ENCODE measurements around the gene UNK.
"Not testable (repeated sequence)": the region's sequence is repeated elsewhere in the genome, so short reads cannot be mapped to it uniquely, and the experiment has no call there.

The UNK gene

DNA sequence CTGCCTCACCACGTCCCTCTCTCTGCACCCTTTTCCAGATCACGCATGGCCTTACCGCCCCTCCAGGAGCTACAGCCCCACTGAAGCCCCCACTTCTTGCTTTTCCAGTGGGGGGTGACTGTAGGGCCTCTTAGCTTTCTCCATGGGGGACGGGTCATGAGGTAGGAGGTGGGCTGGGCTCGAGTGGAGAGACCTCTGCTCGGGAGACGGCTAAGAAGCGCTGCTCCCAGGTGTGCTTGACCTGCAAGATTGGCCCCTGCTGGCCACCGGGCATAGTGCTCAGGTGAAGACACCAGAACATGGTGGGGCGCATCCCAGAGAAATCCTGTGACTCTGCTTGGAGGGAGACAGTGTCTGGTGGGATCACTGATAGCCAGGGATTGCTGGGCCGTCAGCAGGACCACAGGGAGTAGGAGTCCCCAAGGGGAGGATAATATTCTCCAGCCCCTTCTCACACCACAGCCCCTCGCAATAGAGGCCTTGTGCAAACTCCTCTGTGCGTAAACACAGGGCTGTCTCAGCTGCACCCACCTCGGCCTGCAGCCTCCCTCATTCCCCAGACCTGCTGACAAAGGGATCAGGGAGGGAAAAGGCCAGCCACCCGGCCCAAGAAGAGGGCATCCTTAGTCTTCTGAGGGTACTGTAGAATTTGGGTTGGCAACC, 10.7 kb upstream of the UNK start:
- no peak for DNase-seq

DNA sequence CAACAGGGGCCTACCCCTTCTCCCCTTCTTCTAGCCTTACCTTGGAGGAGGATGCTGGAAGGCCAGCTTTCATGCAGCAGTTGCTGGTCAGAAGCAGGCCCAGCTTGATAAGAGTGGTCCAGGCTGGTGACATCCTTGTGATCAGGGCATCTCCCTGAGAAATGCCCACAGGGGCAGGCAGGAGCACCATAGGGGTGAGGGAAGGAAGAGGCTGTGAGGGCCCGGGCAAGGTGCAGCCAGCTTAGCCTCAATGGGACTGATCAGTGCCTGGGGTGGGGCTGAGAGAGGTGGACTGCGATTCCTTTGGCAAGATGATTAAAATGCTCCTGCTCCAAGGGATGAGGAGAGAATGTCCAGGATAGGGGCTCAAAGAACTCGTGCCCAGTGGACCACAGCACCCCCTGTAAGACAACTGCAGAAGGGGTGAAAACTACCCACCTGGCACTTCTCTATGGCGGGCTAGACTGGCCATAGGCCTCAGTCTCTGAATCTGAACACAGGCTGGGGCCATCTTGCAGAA, 10.1 kb upstream of the UNK start:
- no peak for DNase-seq

- DNase-seq = no peak
Measured at GRCh38 chr17:75774991-75775668, 9.5 kb upstream of the UNK start.

DNA sequence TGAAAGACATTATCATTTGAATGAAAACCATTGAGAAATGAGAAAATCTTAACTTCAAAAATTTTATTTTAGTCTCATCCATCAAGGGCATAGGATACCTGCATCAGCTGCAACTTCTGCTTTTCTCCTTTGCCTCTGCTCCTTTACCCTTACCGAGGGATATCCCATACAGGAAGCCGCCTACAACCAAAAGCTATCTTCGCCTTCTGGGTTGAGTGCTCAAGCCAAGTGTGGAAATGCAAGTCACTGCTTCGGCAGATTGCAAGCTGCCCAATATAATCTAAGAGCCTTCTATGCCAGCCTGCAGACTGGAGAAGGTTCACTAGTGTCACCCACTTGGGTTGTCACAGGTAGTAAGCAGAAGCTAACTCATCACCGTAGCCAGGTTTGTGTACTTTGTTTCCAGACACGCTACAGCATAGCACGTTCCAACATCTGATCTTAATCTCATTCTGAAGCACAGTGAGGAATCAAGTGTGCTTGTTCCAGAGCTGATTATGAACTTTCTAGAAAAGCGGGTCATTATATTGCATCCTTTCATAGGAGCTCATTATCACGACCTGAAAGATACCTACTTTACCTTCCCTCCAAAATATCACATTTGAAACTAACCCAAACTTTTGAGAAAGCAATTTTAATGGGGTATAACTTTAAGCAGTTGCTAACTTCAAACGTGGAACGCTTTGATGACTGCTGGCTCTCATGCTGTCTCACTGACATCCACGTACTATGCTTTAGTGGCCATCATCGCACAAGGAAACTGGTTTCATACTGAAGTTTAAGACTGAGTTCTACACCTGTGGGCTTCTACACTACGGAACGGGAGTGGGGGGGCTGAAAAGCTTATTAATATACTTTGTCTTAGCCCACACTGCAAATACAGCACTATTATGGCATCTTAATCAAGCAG, 8.0 kb upstream of the UNK start:
- no peak for DNase-seq

DNA sequence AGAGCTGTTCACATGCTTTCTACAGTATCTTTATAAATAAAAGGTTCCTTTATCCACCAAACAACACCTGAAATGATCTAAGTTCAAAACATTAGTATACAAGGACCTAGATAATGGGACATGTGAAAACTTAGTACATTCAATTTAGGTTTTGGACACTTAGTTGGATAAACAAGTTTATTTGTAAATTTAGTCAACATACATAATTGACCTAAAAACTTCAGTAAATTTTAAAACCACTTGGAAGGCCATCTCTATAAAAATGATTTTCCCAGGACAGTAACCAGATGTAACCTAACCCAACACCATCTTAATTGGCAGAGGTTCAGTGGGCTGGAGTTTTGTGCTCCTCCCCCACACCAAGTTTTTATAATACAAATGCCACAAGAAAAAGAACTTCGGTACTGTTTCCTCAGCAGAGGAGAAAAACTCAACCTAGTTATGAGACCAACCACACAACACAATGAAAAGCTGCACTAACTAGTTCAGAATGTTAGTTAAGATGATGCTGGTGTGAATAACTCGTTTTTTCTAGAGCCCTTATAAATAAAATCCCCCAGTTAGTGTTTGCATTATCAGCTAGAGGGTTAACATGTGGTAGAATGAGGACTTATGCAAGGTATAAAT, 7.2 kb upstream of the UNK start:
- DNase-seq = no peak

GRCh38 chr17:75778066-75778860, 6.3 kb upstream of the UNK start:
- DNase-seq = not testable (repeated sequence)

- no peak for DNase-seq
Measured at GRCh38 chr17:75778861-75779249, 5.8 kb upstream of the UNK start.

- peak; percentile 88 to 96 for DNase-seq
Measured at GRCh38 chr17:75779250-75779986, 5.2 kb upstream of the UNK start.

DNA sequence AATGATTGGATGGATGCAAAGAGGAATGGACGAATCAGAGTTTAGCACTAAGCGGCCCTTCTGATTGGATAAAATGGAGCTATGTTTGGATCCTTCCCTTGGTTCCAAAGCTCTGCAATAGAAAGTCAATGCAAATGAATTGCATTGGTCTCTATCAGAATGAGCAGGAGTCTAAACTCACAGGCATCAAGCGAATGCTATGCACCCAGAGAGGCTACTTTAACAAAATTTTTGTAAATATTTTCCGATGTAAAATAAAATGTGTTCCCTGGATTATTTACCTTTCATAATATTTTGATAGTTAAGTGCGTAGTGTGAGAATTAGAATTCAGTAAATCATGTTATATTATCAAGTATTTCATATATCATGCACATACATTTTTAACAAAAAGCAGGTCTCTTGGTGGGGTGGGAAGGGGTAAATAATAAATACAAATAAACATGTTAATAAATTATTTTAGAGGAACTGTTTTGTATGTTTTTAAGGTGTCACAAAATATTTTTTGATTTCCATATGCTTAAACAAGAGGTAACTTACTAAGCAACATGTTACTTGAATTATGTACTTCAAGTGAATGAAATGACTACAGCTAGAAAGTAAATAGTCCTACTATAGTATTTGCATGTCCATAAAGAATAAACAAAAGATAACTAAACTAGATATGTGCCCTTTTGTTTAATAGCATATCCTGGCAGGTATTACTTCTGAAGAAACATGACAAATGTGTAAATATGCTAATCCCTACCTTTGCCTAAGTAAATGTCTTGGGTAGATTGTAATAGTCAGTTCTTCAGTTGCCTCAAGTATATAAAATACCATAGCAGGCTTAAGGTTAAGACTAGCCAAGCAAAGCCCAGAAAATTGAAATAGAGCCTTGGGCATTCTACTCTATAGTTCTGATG, 4.4 kb upstream of the UNK start:
- DNase-seq = no peak

DNA sequence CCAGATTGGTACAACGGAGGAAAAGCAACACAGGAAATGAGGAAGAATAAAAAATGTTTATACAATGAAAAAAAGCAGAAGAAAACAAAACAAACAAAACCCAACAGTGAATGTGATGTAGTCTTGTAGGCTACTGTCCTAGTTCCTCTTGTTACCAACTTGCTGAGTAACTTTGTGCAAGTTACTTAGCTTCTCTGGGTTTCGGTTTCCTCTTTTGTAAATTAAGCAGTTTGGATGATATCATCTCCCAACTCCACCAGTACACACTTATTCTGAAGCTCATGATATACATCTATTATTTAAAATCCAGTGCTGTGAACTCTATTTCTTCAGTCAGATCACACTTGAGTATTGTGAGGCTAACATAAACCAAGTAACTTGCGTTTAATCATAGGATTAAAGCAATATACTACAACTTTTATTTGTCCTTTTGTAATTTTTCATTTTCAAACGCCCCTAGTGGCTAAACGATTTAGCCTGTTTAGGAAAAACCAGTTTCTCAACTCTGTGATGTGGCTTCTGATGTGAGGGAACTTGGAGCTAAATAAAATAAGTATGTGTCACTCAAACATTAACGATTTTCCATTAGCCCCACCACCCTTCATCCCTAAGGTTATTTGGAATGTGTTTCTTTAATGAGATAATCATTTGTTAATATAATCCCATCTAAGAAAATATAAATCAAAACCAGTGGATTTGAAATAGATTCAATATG, 1.4 kb upstream of the UNK start:
- DNase-seq = no peak

DNA sequence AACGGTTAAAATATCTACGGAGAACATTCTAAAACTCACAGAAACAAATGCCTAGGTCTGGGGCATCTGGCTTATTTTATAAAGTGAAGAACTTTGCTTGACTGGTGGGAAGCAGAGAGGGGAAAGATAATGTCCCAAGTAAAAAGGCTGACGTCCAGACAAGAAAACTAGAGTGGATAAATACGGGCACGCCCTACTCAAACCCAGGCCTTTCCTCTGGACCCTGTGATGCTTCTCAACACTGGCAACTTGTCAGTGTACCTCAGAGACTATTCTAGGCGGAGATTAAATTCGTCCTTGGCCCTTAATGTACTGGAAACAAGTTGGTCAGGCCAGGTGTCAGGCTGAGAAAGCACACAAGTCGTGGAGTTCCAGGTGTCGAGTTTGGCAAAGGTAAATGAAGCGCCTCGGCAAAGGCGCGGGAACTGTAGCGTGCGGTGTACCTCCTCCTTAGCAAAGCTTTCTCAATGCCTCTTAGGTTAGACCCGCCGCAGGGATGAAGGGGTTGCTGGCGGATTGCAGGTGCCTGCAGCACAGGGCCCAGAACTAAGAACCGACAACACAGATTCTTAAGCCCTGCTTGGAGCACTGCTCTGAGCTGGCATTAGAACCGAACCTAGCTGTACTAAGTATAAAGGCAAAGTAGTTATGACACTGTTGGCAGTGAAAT, 668 bp upstream of the UNK start:
- no peak for DNase-seq

DNA sequence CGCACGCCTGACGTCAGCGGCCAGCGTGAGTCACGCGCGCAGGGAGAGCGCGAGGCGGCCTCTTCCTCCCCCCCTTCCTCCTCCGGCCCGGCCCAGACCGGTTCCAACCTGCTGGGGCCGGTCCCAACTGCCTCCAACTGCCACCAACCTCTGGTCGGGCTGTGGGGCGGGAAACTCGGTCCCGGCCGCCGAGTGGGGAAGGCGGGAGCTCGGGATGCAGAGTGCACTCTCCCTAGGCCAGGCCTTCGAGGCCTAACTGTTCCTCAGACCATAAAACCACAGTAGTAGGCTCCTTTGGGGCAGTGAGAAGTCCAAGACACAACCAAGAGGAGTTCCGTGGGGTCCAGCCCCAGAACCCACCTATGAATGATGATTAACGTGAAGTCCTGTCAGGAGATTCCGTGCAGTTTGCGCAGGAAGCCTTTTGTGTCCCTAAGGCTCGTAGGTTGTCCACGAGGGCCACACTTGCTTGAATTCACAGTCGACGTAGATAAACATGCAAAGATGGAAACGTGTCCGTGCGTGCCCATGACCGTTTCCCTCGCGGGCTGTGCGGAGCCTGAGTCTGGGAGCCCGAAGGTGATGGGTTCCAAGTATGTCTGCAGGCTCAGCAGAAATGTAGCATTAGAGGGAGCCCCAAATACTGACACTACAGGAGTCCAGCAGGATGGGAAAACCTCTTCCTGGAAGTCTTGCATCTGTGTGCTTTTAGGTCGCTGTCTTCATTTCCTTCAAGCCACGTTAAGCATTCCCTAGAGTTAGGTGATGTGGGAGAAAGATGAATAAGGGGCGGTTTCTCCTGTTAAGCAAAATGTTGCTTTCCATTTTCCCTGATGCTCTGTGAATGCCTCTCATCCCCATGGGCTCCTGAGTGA, 647 bp downstream of the UNK start:
- DNase-seq = peak; percentile 83 to 84

DNA sequence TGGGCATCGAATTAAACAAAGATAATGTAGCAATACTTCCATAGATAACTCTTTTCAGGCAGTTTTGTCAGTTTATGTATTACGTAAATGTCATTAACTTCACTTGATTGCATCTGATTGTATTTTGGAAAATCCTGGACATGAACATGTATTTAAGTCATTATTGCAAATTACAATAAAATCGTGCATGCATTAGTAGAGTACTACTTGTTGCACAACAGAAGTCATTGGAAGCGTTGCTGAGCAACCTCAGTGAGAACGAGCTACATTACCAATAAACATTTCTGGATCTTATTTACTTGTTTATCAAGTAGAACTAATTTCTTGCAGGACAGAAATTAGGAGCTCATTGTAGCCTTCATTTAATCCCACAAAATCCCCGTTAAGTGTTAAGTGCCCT, 6.6 kb downstream of the UNK start:
- DNase-seq = no peak

DNA sequence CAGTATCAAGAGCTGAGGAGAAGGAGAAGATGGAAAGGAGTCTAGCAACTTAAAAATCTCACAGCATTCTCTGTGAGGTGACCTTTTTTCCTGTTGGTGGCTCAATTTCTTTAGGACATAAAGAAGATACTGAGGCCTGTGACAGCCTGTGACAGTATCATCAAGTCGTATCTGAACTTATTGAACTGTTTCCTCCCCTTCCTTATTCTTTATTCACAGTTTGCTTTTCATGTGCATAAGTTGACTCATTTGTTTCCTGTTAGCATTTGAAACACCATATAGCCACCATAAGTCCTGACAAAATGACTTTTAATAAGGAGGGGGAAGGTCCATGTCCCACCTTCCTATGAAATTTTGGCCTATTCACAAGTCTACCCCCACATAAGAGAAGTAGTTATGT, 8.9 kb downstream of the UNK start:
- no peak for DNase-seq

DNA sequence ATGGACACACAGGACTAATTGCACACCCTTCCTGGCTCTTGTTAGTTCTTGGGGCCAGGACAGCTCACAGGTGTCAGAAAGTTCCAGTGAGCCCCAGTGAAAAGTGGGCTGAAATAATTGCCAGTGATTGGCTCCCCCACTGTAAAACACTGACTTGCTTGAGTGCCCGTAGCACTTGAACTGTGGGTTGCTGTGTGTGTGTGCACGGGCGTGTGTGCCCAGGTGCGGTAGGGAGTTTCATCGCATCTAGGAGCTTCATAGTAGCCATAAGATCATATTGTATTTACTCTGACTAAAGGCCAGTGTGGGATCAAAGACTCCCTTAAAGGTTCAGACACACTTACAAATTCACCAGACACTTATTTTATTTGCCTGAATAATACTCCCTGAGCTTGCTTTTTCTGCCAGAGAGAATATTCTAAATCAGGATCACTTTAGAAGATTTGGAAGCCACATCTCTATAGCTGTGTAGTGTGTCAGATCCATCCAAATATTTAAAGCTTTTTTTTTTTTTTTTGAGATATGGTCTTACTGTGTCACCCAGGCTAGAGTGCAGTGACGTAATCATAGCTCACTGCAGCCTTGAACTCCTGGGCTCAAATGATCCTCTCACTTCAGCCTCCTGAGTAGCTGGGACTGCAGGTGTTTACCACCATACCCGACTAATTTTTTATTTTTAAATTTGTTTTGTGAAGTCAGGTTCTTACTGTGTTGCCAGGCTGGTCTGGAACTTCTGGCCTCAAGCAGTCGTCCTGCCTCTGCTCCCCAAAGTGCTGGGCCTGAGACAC, 11.4 kb downstream of the UNK start:
- DNase-seq = no peak

GRCh38 chr17:75799402-75799801, 14.8 kb downstream of the UNK start:
- DNase-seq = no peak

- no peak for DNase-seq
Measured at GRCh38 chr17:75803883-75804282, 19.3 kb downstream of the UNK start.
